Gastroesophageal sphincter (tissue), 4 donors: ENCODE results near the gene MYO9A. TPM values are rescaled to one million over a fixed set of nuclear protein-coding genes. Genes with fewer than 3 reads are reported as not detected.
"Not testable (repeated sequence)": the region's sequence is repeated elsewhere in the genome, so short reads cannot be mapped to it uniquely, and the experiment has no call there.

Experiments used
- ATAC-seq: fragments of 150-250 bp; one replicate; pipeline ENCODE4 v1.9.1; 2016; ENCODE audit warnings: mild to moderate bottlenecking, moderate library complexity
- H3K27ac ChIP-seq, 4 donors: fragments of 200-600 bp; sonication (generic) in 3 of 4; 1 replicate in 3 of 4; 2 replicates in 1 of 4; pipeline ENCODE4 v1.5.1; 2016 to 2019
- H3K27me3 ChIP-seq: fragments of 200-600 bp; sonication (generic); one replicate; pipeline ENCODE4 v1.5.1; 2019
- H3K36me3 ChIP-seq, 2 donors: fragments of 200-600 bp; sonication (generic); one replicate each; pipeline ENCODE4 v1.5.1; 2019; ENCODE audit warnings: control low read depth in 1 of 2
- H3K4me1 ChIP-seq, 3 donors: fragments of 200-600 bp; sonication (generic); 1 replicate in 2 of 3; 2 replicates in 1 of 3; pipeline ENCODE4 v1.5.1; 2016 to 2019; ENCODE audit warnings: control low read depth in 2 of 3
- H3K4me3 ChIP-seq, 2 donors: fragments of 200-600 bp; sonication (generic); one replicate each; pipeline ENCODE4 v1.5.1; 2019; ENCODE audit warnings: mild to moderate bottlenecking in 1 of 2, moderate library complexity in 1 of 2
- H3K9me3 ChIP-seq, 3 donors: fragments of 200-600 bp; sonication (generic); one replicate each; pipeline ENCODE4 v1.5.1; 2017 to 2019; ENCODE audit warnings: control low read depth in 2 of 3
- CTCF ChIP-seq, 4 experiments: fragments of 200-600 bp in 2 of 4; fragments of 450-650 bp in 2 of 4; sonication (generic) in 1 of 4; IDR thresholded peaks; one replicate each; pipeline ENCODE4 v1.5.1; 2017 to 2019; ENCODE audit warnings: antibody characterized with exemption in 4 of 4, mild to moderate bottlenecking in 2 of 4, moderate library complexity in 2 of 4
- EP300 ChIP-seq: sonication (generic); formaldehyde crosslinking; IDR thresholded peaks from one replicate; pipeline ENCODE4 v1.6.1; 2017; ENCODE audit warnings: antibody characterized with exemption, mild to moderate bottlenecking
- POLR2A ChIP-seq, 2 donors: fragments of 450-650 bp; IDR thresholded peaks; one replicate each; pipeline ENCODE4 v1.6.1; 2017; ENCODE audit warnings: antibody characterized with exemption in 2 of 2, mild to moderate bottlenecking in 2 of 2, moderate library complexity in 1 of 2
- POLR2AphosphoS5 ChIP-seq: sonication (generic); formaldehyde crosslinking; IDR thresholded peaks from one replicate; pipeline ENCODE4 v1.6.1; 2017; ENCODE audit warnings: antibody characterized with exemption
- WGBS, 2 donors: methylation state at CpG; one replicate each; pipeline ENCODE4 v1.1.5; 2018; ENCODE audit warnings: low coverage in 1 of 2; 5-methylcytosine and 5-hydroxymethylcytosine counted together
- total RNA-seq, 4 donors: library from RNA; depleted of rRNA; stranded (reverse); fragments of >200 nt; gene quantifications; one replicate each; pipeline ENCODE4 v1.1.0, GENCODE V29; 2016

The MYO9A gene
- total RNA-seq, 4 donors from 2014 or later, result 74.5 to 118 (median 108) TPM

DNA sequence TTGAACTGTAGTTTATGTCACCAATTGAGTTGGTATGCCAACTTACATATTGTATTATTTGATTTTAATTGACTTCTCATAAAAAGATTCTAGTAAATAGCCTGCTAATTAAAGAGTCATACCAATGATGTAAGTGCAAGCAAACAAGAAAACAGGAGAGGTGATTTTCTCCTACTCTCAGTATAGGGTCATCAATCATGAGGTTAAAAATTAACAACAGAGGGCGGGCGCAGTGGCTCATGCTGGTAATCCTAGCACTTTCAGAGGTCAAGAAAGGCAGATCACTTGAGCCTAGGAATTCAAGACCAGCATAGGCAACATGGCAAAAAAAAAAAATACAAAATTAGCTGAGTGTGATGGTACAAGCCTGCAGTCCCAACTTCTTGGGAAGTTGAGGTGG lies 108.7 kb downstream of the MYO9A start:
- H3K9me3 ChIP-seq, result no peaks in the 10 kb centered on the region
- TF ChIP-seq POLR2AphosphoS5 (no peak), EP300 (no peak), CTCF (IDR thresholded peaks at IDR 0.05) (no peak), POLR2A (IDR thresholded peaks at IDR 0.05) (no peak)
- H3K27ac ChIP-seq, result no peak overlapping the region
- no peaks in the 10 kb centered on the region for H3K4me1 ChIP-seq
- H3K27me3 ChIP-seq, result no peaks in the 10 kb centered on the region
- 93 to 100% methylated on average over 2 of the region's 2 CpGs for WGBS, 2 donors
- H3K36me3 ChIP-seq, result peaks cover 0 to 48% of the 10 kb centered on the region in 2 donors
- H3K4me3 ChIP-seq, result no peak overlapping the region
- ATAC-seq, result no peak

DNA sequence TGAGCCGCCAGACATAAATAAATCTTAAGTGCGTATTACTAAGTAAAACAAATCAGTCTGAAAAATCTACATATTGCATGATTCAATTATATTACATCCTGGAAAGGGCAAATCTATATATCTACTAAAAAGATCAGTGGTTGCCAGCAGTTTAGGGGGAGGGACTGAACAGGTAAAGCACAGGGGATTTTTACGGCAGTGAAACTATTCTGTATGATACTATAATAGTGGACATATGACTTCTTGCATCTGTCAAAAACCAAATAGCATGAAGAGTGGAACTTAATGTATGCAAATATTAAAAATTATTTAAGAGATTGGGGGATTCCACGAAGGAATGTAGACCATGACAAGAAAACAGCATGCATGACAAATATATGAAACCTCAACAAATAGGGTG lies 111.6 kb downstream of the MYO9A start:
- Histone ChIP-seq H3K36me3 (peaks cover 0 to 65% of the 10 kb centered on the region in 2 donors), H3K9me3 (no peaks in the 10 kb centered on the region), H3K27me3 (no peaks in the 10 kb centered on the region), H3K27ac (no peak overlapping the region), H3K4me3 (no peak overlapping the region), H3K4me1 (no peaks in the 10 kb centered on the region)
- WGBS, 2 donors, result 90 to 91% methylated on average over 2 to 3 of the region's 4 CpGs
- no peak for ATAC-seq
- no peak for TF ChIP-seq POLR2A (IDR thresholded peaks at IDR 0.05)
- TF ChIP-seq POLR2AphosphoS5, result no peak
- TF ChIP-seq EP300, result no peak
- TF ChIP-seq CTCF (IDR thresholded peaks at IDR 0.05), result no peak

GRCh38 chr15:72005483-72005882 lies 112.5 kb downstream of the MYO9A start:
- no peak for ATAC-seq
- H3K36me3 ChIP-seq, result peaks cover 0 to 65% of the 10 kb centered on the region in 2 donors
- no peaks in the 10 kb centered on the region for H3K4me1 ChIP-seq
- no peak overlapping the region for H3K4me3 ChIP-seq
- H3K9me3 ChIP-seq, result no peaks in the 10 kb centered on the region
- no peak overlapping the region for H3K27ac ChIP-seq
- WGBS, 2 donors, result 80 to 93% methylated on average over 3 of the region's 3 CpGs
- TF ChIP-seq EP300 (no peak), POLR2A (IDR thresholded peaks at IDR 0.05) (no peak), POLR2AphosphoS5 (no peak), CTCF (IDR thresholded peaks at IDR 0.05) (no peak)
- no peaks in the 10 kb centered on the region for H3K27me3 ChIP-seq

DNA sequence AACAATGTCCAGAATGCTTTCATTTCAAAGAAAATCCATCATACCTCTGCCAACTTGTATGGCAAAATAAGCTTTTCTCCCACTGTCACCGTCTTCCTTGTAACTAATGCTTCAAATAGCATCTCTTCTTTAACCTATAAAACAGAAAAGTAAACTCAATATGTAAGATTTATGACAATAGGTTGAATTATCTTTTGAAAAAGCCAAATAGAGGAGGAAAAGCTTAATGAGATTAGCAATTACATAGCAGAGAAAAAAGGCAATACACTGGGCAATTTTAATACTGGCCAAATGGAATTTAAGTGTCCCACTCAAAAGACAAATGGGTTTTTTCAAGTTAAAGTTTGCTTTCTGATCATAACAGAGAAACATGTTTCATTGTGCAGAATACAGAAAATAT lies 118.1 kb downstream of the MYO9A start:
- Histone ChIP-seq H3K27me3 (no peaks in the 10 kb centered on the region), H3K9me3 (no peaks in the 10 kb centered on the region), H3K36me3 (peaks cover 0 to 53% of the 10 kb centered on the region in 2 donors), H3K4me3 (no peak overlapping the region), H3K4me1 (no peaks in the 10 kb centered on the region), H3K27ac (no peak overlapping the region)
- 95 to 100% methylated on average over 1 of the region's 1 CpG for WGBS, 2 donors
- TF ChIP-seq EP300, result no peak
- no peak for TF ChIP-seq CTCF (IDR thresholded peaks at IDR 0.05)
- no peak for TF ChIP-seq POLR2A (IDR thresholded peaks at IDR 0.05)
- no peak for TF ChIP-seq POLR2AphosphoS5
- no peak for ATAC-seq

- not testable (repeated sequence) for H3K9me3 ChIP-seq, H3K4me3 ChIP-seq, H3K4me1 ChIP-seq, H3K27ac ChIP-seq, H3K27me3 ChIP-seq, ATAC-seq
- 93% methylated on average over 5 of the region's 6 CpGs; no CpG with 5 or more reads in 1 of the 2 donors for WGBS, 2 donors
- peaks cover 0 to 52% of the 10 kb centered on the region in 2 donors for H3K36me3 ChIP-seq
Observed at GRCh38 chr15:71998717-71999116, 119.2 kb downstream of the MYO9A start.
